GM23338 (cell line): Measurements from ENCODE around the gene TMEM239. TPM values are rescaled to one million over a fixed set of nuclear protein-coding genes. Genes with fewer than 3 reads are reported as not detected.

ENCODE experiments used
- ATAC-seq: fragments of 200-7000 bp; cut with Tn5 transposase; 3 replicates; pipeline ENCODE4 v1.9.1; 2020
- DNase-seq: peaks from one replicate; pipeline ENCODE4 v3.0.0-alpha.2; 2015; ENCODE audit warnings: low spot score
- H2AFZ ChIP-seq: fragments of 200-600 bp; sonication (generic); 2 replicates; pipeline ENCODE4 v1.8.0; 2016; ENCODE audit warnings: antibody characterized with exemption, mild to moderate bottlenecking, moderate library complexity
- H3F3A ChIP-seq: fragments of 200-600 bp; sonication (generic); replicated peaks from 2 replicates; pipeline ENCODE4 v1.8.0; 2017; ENCODE audit warnings: antibody characterized with exemption, mixed run types, low read depth
- H3K27ac ChIP-seq: fragments of 200-600 bp; sonication (generic); 2 replicates; pipeline ENCODE4 v1.6.1; 2016; ENCODE audit warnings: low read depth
- H3K27me3 ChIP-seq: fragments of 200-600 bp; sonication (generic); 2 replicates; pipeline ENCODE4 v1.8.0; 2016; ENCODE audit warnings: mild to moderate bottlenecking, mixed run types, moderate library complexity; ENCODE audit not compliant: insufficient read depth
- H3K36me3 ChIP-seq: fragments of 200-600 bp; sonication (generic); 2 replicates; pipeline ENCODE4 v1.8.0; 2016; ENCODE audit warnings: mild to moderate bottlenecking; ENCODE audit not compliant: insufficient read depth
- H3K4me1 ChIP-seq: fragments of 200-600 bp; sonication (generic); 2 replicates; pipeline ENCODE4 v1.8.0; 2016; ENCODE audit warnings: mild to moderate bottlenecking, moderate library complexity; ENCODE audit not compliant: insufficient read depth
- H3K4me2 ChIP-seq: fragments of 200-600 bp; sonication (generic); 2 replicates; pipeline ENCODE4 v1.7.1; 2017; ENCODE audit warnings: mixed run types
- H3K4me3 ChIP-seq: fragments of 200-600 bp; sonication (generic); 2 replicates; pipeline ENCODE4 v1.6.1; 2016; ENCODE audit warnings: mixed run types
- H3K79me2 ChIP-seq: fragments of 200-600 bp; sonication (generic); replicated peaks from 2 replicates; pipeline ENCODE4 v1.8.0; 2017; ENCODE audit warnings: mild to moderate bottlenecking; ENCODE audit not compliant: insufficient read depth
- H3K9me2 ChIP-seq: fragments of 200-600 bp; sonication (generic); 2 replicates; pipeline ENCODE4 v1.8.0; 2017; ENCODE audit not compliant: insufficient read depth
- H4K20me1 ChIP-seq: fragments of 200-600 bp; sonication (generic); replicated peaks from 2 replicates; pipeline ENCODE4 v1.8.0; 2017; ENCODE audit warnings: mild to moderate bottlenecking; ENCODE audit not compliant: insufficient read depth
- H3K27ac Mint-ChIP-seq: 2 replicates; pipeline ENCODE4 v1.8.0; 2020; ENCODE audit warnings: inconsistent platforms, mild to moderate bottlenecking, moderate library complexity, mixed read lengths
- H3K27me3 Mint-ChIP-seq: 3 replicates; pipeline ENCODE4 v1.8.0; 2022; ENCODE audit warnings: low read depth, mild to moderate bottlenecking, moderate library complexity, mixed read lengths, inconsistent platforms; ENCODE audit not compliant: insufficient read depth, poor library complexity
- H3K36me3 Mint-ChIP-seq: 3 replicates; pipeline ENCODE4 v1.8.0; 2021; ENCODE audit warnings: low read depth, mild to moderate bottlenecking, inconsistent platforms, moderate library complexity, mixed read lengths
- H3K4me1 Mint-ChIP-seq: 3 replicates; pipeline ENCODE4 v1.8.0; 2020; ENCODE audit warnings: mild to moderate bottlenecking, inconsistent platforms, mixed read lengths
- H3K4me3 Mint-ChIP-seq: 3 replicates; pipeline ENCODE4 v1.8.0; 2021; ENCODE audit warnings: moderate library complexity, mild to moderate bottlenecking, inconsistent platforms, mixed read lengths
- H3K9me3 Mint-ChIP-seq: 3 replicates; pipeline ENCODE4 v1.8.0; 2020; ENCODE audit warnings: moderate library complexity, mild to moderate bottlenecking, inconsistent platforms, mixed read lengths
- CREB1 ChIP-seq: fragments of 250-450 bp; sonication (Bioruptor Pico); IDR thresholded peaks from 2 replicates; pipeline ENCODE4 v1.5.0; 2020; ENCODE audit warnings: low read depth, mild to moderate bottlenecking, moderate library complexity
- CTCF ChIP-seq, 2 experiments: fragments of 200-600 bp in 1 of 2; sonication (generic) in 1 of 2; conservative IDR thresholded peaks; 2 replicates each; pipeline versions ENCODE4 v1.5.1 to v1.6.1; 2016 to 2017; ENCODE audit warnings: antibody characterized with exemption in 2 of 2, low read depth in 2 of 2, mild to moderate bottlenecking in 2 of 2, moderate library complexity in 1 of 2
- EZH2 ChIP-seq: fragments of 200-600 bp; sonication (generic); IDR thresholded peaks from one replicate; pipeline ENCODE4 v1.8.0; 2017; ENCODE audit warnings: antibody characterized with exemption, mild to moderate bottlenecking, low read depth; ENCODE audit not compliant: unreplicated experiment
- EZH2phosphoT487 ChIP-seq: fragments of 200-600 bp; sonication (generic); IDR thresholded peaks from one replicate; pipeline ENCODE4 v1.8.1; 2018; ENCODE audit warnings: antibody characterized with exemption; ENCODE audit not compliant: unreplicated experiment
- JUNB ChIP-seq: IDR thresholded peaks from one replicate; pipeline ENCODE4 v1.6.1; 2016; ENCODE audit warnings: antibody characterized with exemption; ENCODE audit not compliant: unreplicated experiment
- NANOG ChIP-seq: IDR thresholded peaks from 2 replicates; pipeline ENCODE4 v1.6.1; 2016; ENCODE audit warnings: antibody characterized with exemption, borderline replicate concordance
- POLR2AphosphoS5 ChIP-seq: IDR thresholded peaks from 2 replicates; pipeline ENCODE4 v1.6.1; 2016; ENCODE audit warnings: antibody characterized with exemption, low read depth
- STAT1 ChIP-seq: IDR thresholded peaks from one replicate; pipeline ENCODE4 v1.6.1; 2016; ENCODE audit warnings: antibody characterized with exemption; ENCODE audit not compliant: unreplicated experiment
- ZNF114 ChIP-seq: fragments of 250-450 bp; sonication (Bioruptor Pico); IDR thresholded peaks from 2 replicates; pipeline ENCODE4 v1.5.0; 2020; ENCODE audit warnings: mild to moderate bottlenecking, moderate library complexity
- ZNF331 ChIP-seq: fragments of 250-450 bp; sonication (Bioruptor Pico); IDR thresholded peaks from 2 replicates; pipeline ENCODE4 v1.5.0; 2020; ENCODE audit warnings: low read depth, mild to moderate bottlenecking, moderate library complexity
- ZNF462 ChIP-seq: fragments of 250-450 bp; sonication (Bioruptor Pico); IDR thresholded peaks from 2 replicates; pipeline ENCODE4 v1.5.0; 2020; ENCODE audit warnings: mild to moderate bottlenecking, moderate library complexity
- polyA plus RNA-seq: library from polyadenylated mRNA; unstranded; fragments of >200 nt; fragmentation: Nextera tagmentation; extraction: Ambion mirVana; gene quantifications from 2 replicates; pipeline ENCODE4 v1.2.1, GENCODE V29; 2016
- total RNA-seq: library from RNA; depleted of rRNA; stranded (reverse); fragments of >200 nt; shearing (Covaris generic); gene quantifications from 2 replicates; pipeline ENCODE4 v1.2.3, GENCODE V29; 2014
- TF ChIP-seq, protein P1 (sequence below): IDR thresholded peaks from one replicate; pipeline ENCODE4 v1.6.1; 2018; ENCODE audit warnings: antibody characterized with exemption; ENCODE audit not compliant: unreplicated experiment
- TF ChIP-seq, protein P2 (sequence below): IDR thresholded peaks from 2 replicates; pipeline ENCODE4 v1.6.1; 2016; ENCODE audit warnings: antibody characterized with exemption

TMEM239 gene
- total and polyA plus RNA-seq, 2 experiments from 2014 or later, result not detected

DNA sequence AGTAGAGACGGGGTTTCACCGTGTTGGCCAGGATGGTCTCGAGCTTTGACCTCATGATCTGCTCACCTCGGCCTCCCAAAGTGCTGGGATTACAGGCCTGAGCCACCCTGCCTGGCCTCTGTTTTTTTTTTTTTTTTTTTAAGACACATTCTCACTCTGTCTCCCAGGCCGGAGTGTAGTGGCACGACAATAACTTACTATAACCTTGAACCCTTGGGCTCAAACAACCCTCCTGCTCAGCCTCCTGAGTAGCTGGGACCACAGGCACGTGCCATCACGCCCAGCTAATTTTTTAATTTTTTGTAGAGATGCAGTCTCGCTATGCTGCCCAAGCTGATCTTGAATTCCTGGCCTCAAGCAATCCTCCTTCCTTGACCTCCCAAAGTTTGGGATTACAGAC lies 42.4 kb upstream of the TMEM239 start:
- no peak for ATAC-seq
- no peaks in the 10 kb centered on the region for H3K4me1 Mint-ChIP-seq
- TF ChIP-seq ZNF331 (CRISPR knock-in tag), result no peak
- TF ChIP-seq CTCF (conservative IDR thresholded peaks at IDR 0.05; ENCODE audit: low read depth in 2 of 2), result no peak
- TF ChIP-seq NANOG, result no peak
- TF ChIP-seq, protein P1, sequence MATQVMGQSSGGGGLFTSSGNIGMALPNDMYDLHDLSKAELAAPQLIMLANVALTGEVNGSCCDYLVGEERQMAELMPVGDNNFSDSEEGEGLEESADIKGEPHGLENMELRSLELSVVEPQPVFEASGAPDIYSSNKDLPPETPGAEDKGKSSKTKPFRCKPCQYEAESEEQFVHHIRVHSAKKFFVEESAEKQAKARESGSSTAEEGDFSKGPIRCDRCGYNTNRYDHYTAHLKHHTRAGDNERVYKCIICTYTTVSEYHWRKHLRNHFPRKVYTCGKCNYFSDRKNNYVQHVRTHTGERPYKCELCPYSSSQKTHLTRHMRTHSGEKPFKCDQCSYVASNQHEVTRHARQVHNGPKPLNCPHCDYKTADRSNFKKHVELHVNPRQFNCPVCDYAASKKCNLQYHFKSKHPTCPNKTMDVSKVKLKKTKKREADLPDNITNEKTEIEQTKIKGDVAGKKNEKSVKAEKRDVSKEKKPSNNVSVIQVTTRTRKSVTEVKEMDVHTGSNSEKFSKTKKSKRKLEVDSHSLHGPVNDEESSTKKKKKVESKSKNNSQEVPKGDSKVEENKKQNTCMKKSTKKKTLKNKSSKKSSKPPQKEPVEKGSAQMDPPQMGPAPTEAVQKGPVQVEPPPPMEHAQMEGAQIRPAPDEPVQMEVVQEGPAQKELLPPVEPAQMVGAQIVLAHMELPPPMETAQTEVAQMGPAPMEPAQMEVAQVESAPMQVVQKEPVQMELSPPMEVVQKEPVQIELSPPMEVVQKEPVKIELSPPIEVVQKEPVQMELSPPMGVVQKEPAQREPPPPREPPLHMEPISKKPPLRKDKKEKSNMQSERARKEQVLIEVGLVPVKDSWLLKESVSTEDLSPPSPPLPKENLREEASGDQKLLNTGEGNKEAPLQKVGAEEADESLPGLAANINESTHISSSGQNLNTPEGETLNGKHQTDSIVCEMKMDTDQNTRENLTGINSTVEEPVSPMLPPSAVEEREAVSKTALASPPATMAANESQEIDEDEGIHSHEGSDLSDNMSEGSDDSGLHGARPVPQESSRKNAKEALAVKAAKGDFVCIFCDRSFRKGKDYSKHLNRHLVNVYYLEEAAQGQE, result no peak
- no peak for TF ChIP-seq ZNF462 (CRISPR knock-in tag)
- no peak for TF ChIP-seq STAT1
- TF ChIP-seq JUNB, result no peak
- TF ChIP-seq EZH2, result no peak
- TF ChIP-seq POLR2AphosphoS5, result no peak
- no peak for TF ChIP-seq CREB1 (CRISPR knock-in tag)
- no peak for TF ChIP-seq ZNF114 (CRISPR knock-in tag)
- no peak for TF ChIP-seq EZH2phosphoT487
- TF ChIP-seq, protein P2, sequence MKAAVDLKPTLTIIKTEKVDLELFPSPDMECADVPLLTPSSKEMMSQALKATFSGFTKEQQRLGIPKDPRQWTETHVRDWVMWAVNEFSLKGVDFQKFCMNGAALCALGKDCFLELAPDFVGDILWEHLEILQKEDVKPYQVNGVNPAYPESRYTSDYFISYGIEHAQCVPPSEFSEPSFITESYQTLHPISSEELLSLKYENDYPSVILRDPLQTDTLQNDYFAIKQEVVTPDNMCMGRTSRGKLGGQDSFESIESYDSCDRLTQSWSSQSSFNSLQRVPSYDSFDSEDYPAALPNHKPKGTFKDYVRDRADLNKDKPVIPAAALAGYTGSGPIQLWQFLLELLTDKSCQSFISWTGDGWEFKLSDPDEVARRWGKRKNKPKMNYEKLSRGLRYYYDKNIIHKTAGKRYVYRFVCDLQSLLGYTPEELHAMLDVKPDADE, result no peak

More for the DNA sequence above, 42.4 kb upstream of the TMEM239 start:
- Histone ChIP-seq H3K79me2 (no peaks in the 10 kb centered on the region), H2AFZ (no peak overlapping the region), H3K4me1 (no peaks in the 10 kb centered on the region; the same call in 1 of the 2 replicates), H3K27ac (no peak overlapping the region), H3K27me3 (no peaks in the 10 kb centered on the region), H3F3A (no peaks in the 10 kb centered on the region), H4K20me1 (no peaks in the 10 kb centered on the region), H3K4me2 (no peak overlapping the region), H3K36me3 (no peaks in the 10 kb centered on the region), H3K9me2 (no peaks in the 10 kb centered on the region), H3K4me3 (no peak overlapping the region)
- Mint-ChIP-seq H3K36me3 (no peaks in the 10 kb centered on the region), H3K4me3 (no peak overlapping the region), H3K9me3 (0 out of 3 replicates have a peak, but pooled peaks cover 3% of the 10 kb centered on the region), H3K27me3 (peaks cover 11% of the 10 kb centered on the region), H3K27ac (no peak overlapping the region)
- no peak for DNase-seq
